ENCODE results near the gene SFRP4.
A peak's percentile ranks its signal among the peaks of the same experiment; 100 is the strongest.

SFRP4 gene

GRCh38 chr7:37924491-37925041 is 7.9 kb upstream of the SFRP4 start:
- DNase-seq = no peak

GRCh38 chr7:37923996-37924395 is 7.4 kb upstream of the SFRP4 start:
- DNase-seq = no peak

GRCh38 chr7:37921876-37922275 is 5.3 kb upstream of the SFRP4 start:
- DNase-seq = no peak

GRCh38 chr7:37920849-37921805 is 4.5 kb upstream of the SFRP4 start:
- peak; percentile 47 for DNase-seq

- peak; percentile 78 for DNase-seq
These were observed 3.8 kb upstream of the SFRP4 start, which contains the start of gene EPDR1 for GRCh38 chr7:37920305-37920848. EPDR1 (plus strand) TSS chr7:37920640; CDS start chr7:37920940, 300 bp downstream.

GRCh38 chr7:37918526-37918925 is 1.9 kb upstream of the SFRP4 start:
- no peak for DNase-seq

GRCh38 chr7:37916017-37916672 is 472 bp downstream of the SFRP4 start:
- DNase-seq = no peak

GRCh38 chr7:37915438-37915837 is 1.2 kb downstream of the SFRP4 start:
- no peak for DNase-seq

- DNase-seq = no peak
These were observed 3.9 kb downstream of the SFRP4 start for GRCh38 chr7:37912756-37913155.

GRCh38 chr7:37908221-37908788 is 8.3 kb downstream of the SFRP4 start:
- no peak for DNase-seq

GRCh38 chr7:37901890-37902524 is 14.6 kb downstream of the SFRP4 start:
- DNase-seq = no peak

- DNase-seq = peak; percentile 33
These were observed 15.3 kb downstream of the SFRP4 start for GRCh38 chr7:37901236-37901827.

GRCh38 chr7:37899712-37900247 is 16.8 kb downstream of the SFRP4 start:
- no peak for DNase-seq

- DNase-seq = no peak
These were observed 21.9 kb downstream of the SFRP4 start for GRCh38 chr7:37894671-37895070.

- no peak for DNase-seq
These were observed 23.3 kb downstream of the SFRP4 start for GRCh38 chr7:37893359-37893758.

GRCh38 chr7:37882086-37882485 is 34.5 kb downstream of the SFRP4 start:
- no peak for DNase-seq

All from NCI-H1694 treated with DMSO at 0.1 percent for 48 hours (cell line).